ENCODE measurements around the gene TRIO. TPM values are rescaled to one million over a fixed set of nuclear protein-coding genes. Genes with fewer than 3 reads are reported as not detected.
A peak's percentile ranks its signal among the peaks of the same experiment; 100 is the strongest.

TRIO gene
- total RNA-seq, 1 donor from 2014 or later: 163 TPM

DNA sequence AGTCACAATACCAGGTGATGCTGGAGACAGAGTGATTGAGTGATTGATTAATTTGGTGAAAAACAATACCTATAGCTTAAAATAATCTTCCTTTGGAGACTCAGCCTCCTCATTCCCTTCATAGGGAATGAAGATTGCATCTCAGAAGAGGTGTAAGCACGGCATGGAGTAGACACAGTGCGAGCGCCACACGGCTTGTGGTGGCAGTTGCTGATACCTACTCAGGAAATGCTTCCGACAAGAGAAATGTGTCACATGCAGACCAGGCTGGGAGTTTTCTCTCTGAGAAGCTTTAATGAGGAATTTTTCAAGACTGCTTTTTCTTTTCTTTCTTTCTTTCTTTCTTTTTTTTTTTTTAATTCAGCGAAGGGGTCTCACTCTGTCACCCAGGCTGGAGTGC is 226.6 kb downstream of the TRIO start:
- Mint-ChIP-seq H3K36me3 (ENCODE audit: insufficient read depth) (peaks cover 32% of the 10 kb centered on the region), H3K27ac (no peak overlapping the region), H3K9me3 (ENCODE audit: low read depth) (no peaks in the 10 kb centered on the region), H3K4me1 (ENCODE audit: low read depth) (no peaks in the 10 kb centered on the region), H3K4me3 (ENCODE audit: low read depth) (no peak overlapping the region), H3K27me3 (no peaks in the 10 kb centered on the region)
- no peak for TF ChIP-seq CTCF (IDR thresholded peaks at IDR 0.05; ENCODE audit: unreplicated experiment)
- no peak for DNase-seq (ENCODE audit: low spot score, unreplicated experiment)

GRCh38 chr5:14370386-14370785 is 227.2 kb downstream of the TRIO start:
- no peaks in the 10 kb centered on the region for H3K27me3 Mint-ChIP-seq
- DNase-seq (ENCODE audit: low spot score, unreplicated experiment): no peak
- no peak overlapping the region for H3K4me3 Mint-ChIP-seq (ENCODE audit: low read depth)
- H3K36me3 Mint-ChIP-seq (ENCODE audit: insufficient read depth): peaks cover 30% of the 10 kb centered on the region
- no peak for TF ChIP-seq CTCF (IDR thresholded peaks at IDR 0.05; ENCODE audit: unreplicated experiment)
- no peaks in the 10 kb centered on the region for H3K4me1 Mint-ChIP-seq (ENCODE audit: low read depth)
- no peak overlapping the region for H3K27ac Mint-ChIP-seq
- H3K9me3 Mint-ChIP-seq (ENCODE audit: low read depth): no peaks in the 10 kb centered on the region

GRCh38 chr5:14373685-14374084 is 230.5 kb downstream of the TRIO start:
- TF ChIP-seq CTCF (IDR thresholded peaks at IDR 0.05; ENCODE audit: unreplicated experiment): no peak
- no peaks in the 10 kb centered on the region for H3K4me1 Mint-ChIP-seq (ENCODE audit: low read depth)
- H3K36me3 Mint-ChIP-seq (ENCODE audit: insufficient read depth): peaks cover 32% of the 10 kb centered on the region
- H3K9me3 Mint-ChIP-seq (ENCODE audit: low read depth): no peaks in the 10 kb centered on the region
- DNase-seq (ENCODE audit: low spot score, unreplicated experiment): no peak
- no peak overlapping the region for H3K4me3 Mint-ChIP-seq (ENCODE audit: low read depth)
- peak overlapping the region; percentile 23 for H3K27ac Mint-ChIP-seq
- H3K27me3 Mint-ChIP-seq: no peaks in the 10 kb centered on the region

DNA sequence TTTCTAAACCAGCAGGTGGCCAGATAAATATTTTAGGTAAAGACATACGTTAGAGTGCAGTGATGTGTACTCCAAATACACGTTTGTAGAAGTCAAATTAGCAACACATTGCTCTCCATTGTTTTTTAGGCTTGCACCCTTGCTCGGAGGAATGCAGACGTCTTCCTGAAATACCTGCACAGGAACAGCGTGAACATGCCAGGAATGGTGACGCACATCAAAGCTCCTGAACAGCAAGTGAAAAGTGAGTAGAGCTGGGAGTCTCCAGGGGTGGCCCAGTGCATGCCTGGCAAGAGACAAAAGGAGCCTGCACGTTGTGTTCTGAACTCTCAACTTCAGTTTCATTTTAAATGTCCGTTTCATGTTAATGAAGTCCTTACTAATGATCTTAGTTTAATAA is 231.0 kb downstream of the TRIO start:
- H3K27ac Mint-ChIP-seq: no peak overlapping the region
- no peak for TF ChIP-seq CTCF (IDR thresholded peaks at IDR 0.05; ENCODE audit: unreplicated experiment)
- peaks cover 34% of the 10 kb centered on the region for H3K36me3 Mint-ChIP-seq (ENCODE audit: insufficient read depth)
- DNase-seq (ENCODE audit: low spot score, unreplicated experiment): no peak
- H3K4me3 Mint-ChIP-seq (ENCODE audit: low read depth): no peak overlapping the region
- no peaks in the 10 kb centered on the region for H3K27me3 Mint-ChIP-seq
- no peaks in the 10 kb centered on the region for H3K4me1 Mint-ChIP-seq (ENCODE audit: low read depth)
- H3K9me3 Mint-ChIP-seq (ENCODE audit: low read depth): no peaks in the 10 kb centered on the region

DNA sequence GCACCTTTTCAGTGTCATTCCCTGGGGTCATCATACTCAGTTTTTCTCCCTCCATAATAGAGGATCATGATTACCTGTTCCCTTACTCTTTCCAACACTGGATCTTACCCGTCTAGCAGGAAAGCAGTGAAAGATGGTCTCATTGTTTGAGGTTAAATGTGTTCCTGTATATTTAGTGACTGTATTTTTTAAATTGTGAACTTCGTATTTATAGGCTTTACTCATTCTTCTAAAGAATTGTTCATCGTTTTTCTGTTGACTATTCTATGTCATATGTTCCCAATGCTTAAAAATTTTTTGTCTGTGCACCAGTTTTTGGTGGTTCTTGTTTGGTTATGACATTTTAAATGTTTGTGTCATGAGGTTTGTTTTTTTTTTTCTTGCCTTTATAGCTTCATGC is 233.6 kb downstream of the TRIO start:
- TF ChIP-seq CTCF (IDR thresholded peaks at IDR 0.05; ENCODE audit: unreplicated experiment): no peak
- Mint-ChIP-seq H3K27ac (no peak overlapping the region), H3K4me1 (ENCODE audit: low read depth) (no peaks in the 10 kb centered on the region), H3K4me3 (ENCODE audit: low read depth) (no peak overlapping the region), H3K9me3 (ENCODE audit: low read depth) (no peaks in the 10 kb centered on the region), H3K27me3 (no peaks in the 10 kb centered on the region), H3K36me3 (ENCODE audit: insufficient read depth) (peaks cover 41% of the 10 kb centered on the region)
- no peak for DNase-seq (ENCODE audit: low spot score, unreplicated experiment)

All from progenitor cell of endocrine pancreas (in vitro differentiated cells).